Measurements from ENCODE around the gene RNF41. TPM values are rescaled to one million over a fixed set of nuclear protein-coding genes. Genes with fewer than 3 reads are reported as not detected.
"Not testable (repeated sequence)": the region's sequence is repeated elsewhere in the genome, so short reads cannot be mapped to it uniquely, and the experiment has no call there.

Gene RNF41
- total and polyA plus RNA-seq, 2 experiments from 2014 or later: 39.4 to 125 TPM

- Histone ChIP-seq H3K79me2 (ENCODE audit: insufficient read depth) (0 out of 2 replicates have a peak, but pooled peaks cover 5% of the 10 kb centered on the region), H3F3A (ENCODE audit: insufficient read depth) (peaks cover 43% of the 10 kb centered on the region), H3K9me3 (ENCODE audit: low read depth) (no peaks in the 10 kb centered on the region), H3K4me2 (ENCODE audit: unreplicated experiment) (no peak overlapping the region), H3K9me2 (ENCODE audit: insufficient read depth) (no peaks in the 10 kb centered on the region), H2AFZ (no peak overlapping the region), H3K27ac (no peak overlapping the region), H3K9ac (no peak overlapping the region), H3K4me3 (no peak overlapping the region), H3K36me3 (ENCODE audit: low read depth) (peaks cover 31% of the 10 kb centered on the region), H3K27me3 (replicated peaks; ENCODE audit: insufficient read depth) (no peaks in the 10 kb centered on the region), H3K4me1 (ENCODE audit: insufficient read depth) (peaks cover 15% of the 10 kb centered on the region), H4K20me1 (ENCODE audit: insufficient read depth) (no peaks in the 10 kb centered on the region)
- WGBS, 2 experiments (ENCODE audit: low coverage in 1 of 2, low lambda C conversion rate in 2 of 2, missing lambda C conversion rate in 2 of 2): 57 to 62% methylated on average over 1 of the region's 1 CpG
- no peak for TF ChIP-seq EZH2phosphoT487 (IDR thresholded peaks at IDR 0.05; ENCODE audit: insufficient read depth, low read depth)
- no peak for TF ChIP-seq EZH2 (IDR thresholded peaks at IDR 0.05; ENCODE audit: insufficient read depth, poor library complexity, severe bottlenecking)
- DNase-seq: no peak
- in situ Hi-C loops (cut with MboI): no loop called here
These were observed 19.4 kb downstream of the RNF41 start for GRCh38 chr12:56202366-56202765.

GRCh38 chr12:56198836-56199235 is 22.9 kb downstream of the RNF41 start:
- Histone ChIP-seq H3K4me2 (ENCODE audit: unreplicated experiment) (no peak overlapping the region), H3K36me3 (ENCODE audit: low read depth) (0 out of 2 replicates have a peak, but pooled peaks cover 1% of the 10 kb centered on the region), H3K4me3 (no peak overlapping the region), H2AFZ (no peak overlapping the region), H4K20me1 (ENCODE audit: insufficient read depth) (no peaks in the 10 kb centered on the region), H3F3A (ENCODE audit: insufficient read depth) (peaks cover 47% of the 10 kb centered on the region), H3K9ac (no peak overlapping the region), H3K79me2 (ENCODE audit: insufficient read depth) (no peaks in the 10 kb centered on the region), H3K27ac (no peak overlapping the region), H3K9me3 (ENCODE audit: low read depth) (no peaks in the 10 kb centered on the region), H3K27me3 (replicated peaks; ENCODE audit: insufficient read depth) (no peaks in the 10 kb centered on the region), H3K4me1 (ENCODE audit: insufficient read depth) (peaks cover 13% of the 10 kb centered on the region), H3K9me2 (ENCODE audit: insufficient read depth) (no peaks in the 10 kb centered on the region)
- 20 to 29% methylated on average over 1 of the region's 1 CpG for WGBS, 2 experiments (ENCODE audit: low coverage in 1 of 2, low lambda C conversion rate in 2 of 2, missing lambda C conversion rate in 2 of 2)
- in situ Hi-C loops (cut with MboI): no loop called here
- TF ChIP-seq EZH2phosphoT487 (IDR thresholded peaks at IDR 0.05; ENCODE audit: insufficient read depth, low read depth): no peak
- TF ChIP-seq EZH2 (IDR thresholded peaks at IDR 0.05; ENCODE audit: insufficient read depth, poor library complexity, severe bottlenecking): no peak
- DNase-seq: no peak

GRCh38 chr12:56197921-56198635 is 23.6 kb downstream of the RNF41 start:
- DNase-seq: no peak
- H2AFZ ChIP-seq: no peak overlapping the region
- H4K20me1 ChIP-seq (ENCODE audit: insufficient read depth): no peaks in the 10 kb centered on the region
- H3K27me3 ChIP-seq (replicated peaks; ENCODE audit: insufficient read depth): no peaks in the 10 kb centered on the region
- H3K9me3 ChIP-seq (ENCODE audit: low read depth): no peaks in the 10 kb centered on the region
- H3K4me2 ChIP-seq (ENCODE audit: unreplicated experiment): no peak overlapping the region
- 93 to 94% methylated on average over 9 of the region's 9 CpGs for WGBS, 2 experiments (ENCODE audit: low coverage in 1 of 2, low lambda C conversion rate in 2 of 2, missing lambda C conversion rate in 2 of 2)
- no peaks in the 10 kb centered on the region for H3K9me2 ChIP-seq (ENCODE audit: insufficient read depth)
- H3K36me3 ChIP-seq (ENCODE audit: low read depth): no peaks in the 10 kb centered on the region
- H3K79me2 ChIP-seq (ENCODE audit: insufficient read depth): no peaks in the 10 kb centered on the region
- peaks cover 13% of the 10 kb centered on the region for H3K4me1 ChIP-seq (ENCODE audit: insufficient read depth)
- no peak for TF ChIP-seq EZH2phosphoT487 (IDR thresholded peaks at IDR 0.05; ENCODE audit: insufficient read depth, low read depth)
- TF ChIP-seq EZH2 (IDR thresholded peaks at IDR 0.05; ENCODE audit: insufficient read depth, poor library complexity, severe bottlenecking): no peak
- no peak overlapping the region for H3K27ac ChIP-seq
- no peak overlapping the region for H3K4me3 ChIP-seq
- in situ Hi-C loops (cut with MboI): no loop called here
- no peak overlapping the region for H3K9ac ChIP-seq
- H3F3A ChIP-seq (ENCODE audit: insufficient read depth): peaks cover 47% of the 10 kb centered on the region

- 29 to 31% methylated on average over 11 of the region's 11 CpGs for WGBS, 2 experiments (ENCODE audit: low coverage in 1 of 2, low lambda C conversion rate in 2 of 2, missing lambda C conversion rate in 2 of 2)
- H3K36me3 ChIP-seq (ENCODE audit: low read depth); H3K27me3 ChIP-seq (replicated peaks; ENCODE audit: insufficient read depth); H3K4me3 ChIP-seq; H3K9me2 ChIP-seq (ENCODE audit: insufficient read depth); H4K20me1 ChIP-seq (ENCODE audit: insufficient read depth); H3K9me3 ChIP-seq (ENCODE audit: low read depth); H3K79me2 ChIP-seq (ENCODE audit: insufficient read depth); H3K9ac ChIP-seq; in situ Hi-C loops (cut with MboI); H2AFZ ChIP-seq: not testable (repeated sequence)
- Histone ChIP-seq H3F3A (ENCODE audit: insufficient read depth) (peaks cover 41% of the 10 kb centered on the region), H3K4me2 (ENCODE audit: unreplicated experiment) (peak overlapping the region; percentile 0), H3K27ac (peak overlapping the region; percentile 61), H3K4me1 (ENCODE audit: insufficient read depth) (peaks cover 13% of the 10 kb centered on the region)
- peak; percentile 42; the same call in 1 of the 2 replicates for TF ChIP-seq EZH2phosphoT487 (IDR thresholded peaks at IDR 0.05; ENCODE audit: insufficient read depth, low read depth)
- DNase-seq: peak; percentile 96
These were observed 24.7 kb downstream of the RNF41 start for GRCh38 chr12:56196818-56197550.

Data from GM23248 (cell line).